ENCODE data around the gene MC2R. TPM values are rescaled to one million over a fixed set of nuclear protein-coding genes. Genes with fewer than 3 reads are reported as not detected.
A peak's percentile ranks its signal among the peaks of the same experiment; 100 is the strongest.

MC2R gene
- total RNA-seq, 1 experiment from 2014 or later, result not detected

- Histone ChIP-seq H4K8ac (replicated peaks; ENCODE audit: insufficient read length, low read depth, low read length) (no peak overlapping the region), H2BK20ac (ENCODE audit: low read depth, low read length, poor library complexity, severe bottlenecking) (no peak overlapping the region), H3T11ph (ENCODE audit: low read length) (no peak overlapping the region), H3K14ac (ENCODE audit: insufficient read depth, low read length) (no peak overlapping the region), H4K91ac (ENCODE audit: insufficient read length, low read depth, low read length) (no peak overlapping the region), H3K56ac (ENCODE audit: insufficient read length, low read depth, low read length) (no peak overlapping the region), H3K4me2 (ENCODE audit: insufficient read depth, insufficient read length, low read length) (no peak overlapping the region), H2BK12ac (ENCODE audit: insufficient read length, low read depth, low read length) (no peak overlapping the region), H2AK5ac (ENCODE audit: insufficient read length, low read length) (no peak overlapping the region), H3K23me2 (ENCODE audit: insufficient read length, low read depth, low read length, poor library complexity, severe bottlenecking) (no peaks in the 10 kb centered on the region), H2BK15ac (ENCODE audit: low read depth, low read length) (no peak overlapping the region), H3K27me3 (ENCODE audit: insufficient read depth, low read length) (no peaks in the 10 kb centered on the region), H3K4me1 (ENCODE audit: insufficient read depth, low read length) (no peaks in the 10 kb centered on the region), H3K18ac (ENCODE audit: insufficient read length, low read depth, low read length) (peak overlapping the region; percentile 74), H3K23ac (ENCODE audit: insufficient read length, low read depth, low read length) (no peak overlapping the region), H4K5ac (ENCODE audit: insufficient read length, low read depth, low read length) (no peak overlapping the region), H3K9me3 (ENCODE audit: control insufficient read depth, low read depth, low read length) (no peaks in the 10 kb centered on the region), H3K9ac (ENCODE audit: extremely low read depth, insufficient read length, low read length) (no peak overlapping the region), H3K27ac (ENCODE audit: insufficient read length, low read depth, low read length) (no peak overlapping the region), H3K79me2 (ENCODE audit: insufficient read depth, low read length) (no peaks in the 10 kb centered on the region), H3K79me1 (ENCODE audit: insufficient read depth, low read depth, low read length, poor library complexity, severe bottlenecking) (no peaks in the 10 kb centered on the region), H2BK5ac (ENCODE audit: insufficient read length, low read length) (no peak overlapping the region), H4K20me1 (ENCODE audit: control insufficient read depth, insufficient read depth, insufficient read length) (no peaks in the 10 kb centered on the region), H2AFZ (ENCODE audit: low read length) (no peak overlapping the region), H2BK120ac (ENCODE audit: low read depth, low read length, poor library complexity, severe bottlenecking) (no peak overlapping the region), H3K4ac (ENCODE audit: low read depth, low read length) (no peak overlapping the region)
- 0 out of 4 replicates have a peak, but pooled peaks cover 0 to 3% of the 10 kb centered on the region in 2 experiments for H3K4me1 Mint-ChIP-seq
- no peak for TF ChIP-seq CTCF (conservative IDR thresholded peaks at IDR 0.05)
- no peaks in the 10 kb centered on the region; a peak in 1 of 7 replicates for H3K36me3 Mint-ChIP-seq (ENCODE audit: insufficient read depth in 1 of 3, low read depth in 3 of 3)
- no peak overlapping the region for H3K27ac Mint-ChIP-seq
- no peak overlapping the region for H3K4me3 Mint-ChIP-seq
- no peaks in the 10 kb centered on the region for H3K9me3 Mint-ChIP-seq
- H3K27me3 Mint-ChIP-seq (ENCODE audit: low read depth), result no peaks in the 10 kb centered on the region; the same call in 1 of the 2 replicates
- no peak for DNase-seq
- WGBS (ENCODE audit: extremely low coverage, insufficient read length, low lambda C conversion rate), result no CpG with 5 or more reads among the region's 9 CpGs
These were observed 580 bp downstream of the MC2R start for GRCh38 chr18:13914756-13915155.
